PFSK-1 (cell line): Measurements from ENCODE around the gene TADA2B.

Experiments
- FOXP2 ChIP-seq: optimal IDR thresholded peaks from 2 replicates; pipeline ENCODE3; 2011; ENCODE audit warnings: borderline replicate concordance, control low read depth, inconsistent platforms; ENCODE audit not compliant: insufficient read depth; ENCODE audit errors: extremely low read length, extremely low read depth
- POLR2AphosphoS5 ChIP-seq: IDR thresholded peaks from 2 replicates; pipeline ENCODE4 v1.6.1; 2012; ENCODE audit warnings: low read depth, mild to moderate bottlenecking, control low read depth, low read length, moderate library complexity
- SIN3A ChIP-seq: IDR thresholded peaks from 2 replicates; pipeline ENCODE4 v1.6.1; 2012; ENCODE audit warnings: mild to moderate bottlenecking, low read length, moderate library complexity, borderline replicate concordance; ENCODE audit not compliant: insufficient read depth
- TAF1 ChIP-seq: IDR thresholded peaks from 2 replicates; pipeline ENCODE4 v1.6.1; 2012; ENCODE audit warnings: low read length, control low read depth, borderline replicate concordance; ENCODE audit not compliant: insufficient read depth
- TF ChIP-seq, protein P1 (sequence below), 2 experiments: IDR thresholded peaks; 2 replicates each; pipeline versions ENCODE4 v1.6.1 to v1.8.0; 2011 to 2012; ENCODE audit warnings: low read depth in 2 of 2, low read length in 2 of 2, control low read depth in 1 of 2, inconsistent platforms in 1 of 2, mild to moderate bottlenecking in 1 of 2, moderate library complexity in 1 of 2; ENCODE audit not compliant: insufficient read depth in 1 of 2

DNA sequence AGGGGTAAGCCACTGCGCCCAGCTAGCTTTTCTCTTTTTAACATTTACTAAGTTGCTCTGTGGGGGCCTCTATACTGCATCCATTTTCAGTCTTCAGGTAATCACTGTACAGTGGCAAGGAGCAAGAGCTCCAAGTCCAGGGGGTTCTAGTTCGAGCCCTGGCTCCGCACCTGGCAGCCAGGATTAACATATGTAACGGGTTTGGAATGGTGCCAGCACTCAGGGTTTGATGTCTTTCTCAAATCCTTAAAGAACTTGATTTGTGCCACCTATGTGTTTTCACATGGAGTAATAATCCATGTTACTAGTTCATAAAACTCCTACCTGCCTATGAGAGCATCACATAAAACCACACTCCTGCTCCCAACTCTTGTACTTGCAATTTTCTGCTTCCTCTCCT lies 20.2 kb downstream of the TADA2B start:
- no peak for TF ChIP-seq POLR2AphosphoS5
- TF ChIP-seq, protein P1, sequence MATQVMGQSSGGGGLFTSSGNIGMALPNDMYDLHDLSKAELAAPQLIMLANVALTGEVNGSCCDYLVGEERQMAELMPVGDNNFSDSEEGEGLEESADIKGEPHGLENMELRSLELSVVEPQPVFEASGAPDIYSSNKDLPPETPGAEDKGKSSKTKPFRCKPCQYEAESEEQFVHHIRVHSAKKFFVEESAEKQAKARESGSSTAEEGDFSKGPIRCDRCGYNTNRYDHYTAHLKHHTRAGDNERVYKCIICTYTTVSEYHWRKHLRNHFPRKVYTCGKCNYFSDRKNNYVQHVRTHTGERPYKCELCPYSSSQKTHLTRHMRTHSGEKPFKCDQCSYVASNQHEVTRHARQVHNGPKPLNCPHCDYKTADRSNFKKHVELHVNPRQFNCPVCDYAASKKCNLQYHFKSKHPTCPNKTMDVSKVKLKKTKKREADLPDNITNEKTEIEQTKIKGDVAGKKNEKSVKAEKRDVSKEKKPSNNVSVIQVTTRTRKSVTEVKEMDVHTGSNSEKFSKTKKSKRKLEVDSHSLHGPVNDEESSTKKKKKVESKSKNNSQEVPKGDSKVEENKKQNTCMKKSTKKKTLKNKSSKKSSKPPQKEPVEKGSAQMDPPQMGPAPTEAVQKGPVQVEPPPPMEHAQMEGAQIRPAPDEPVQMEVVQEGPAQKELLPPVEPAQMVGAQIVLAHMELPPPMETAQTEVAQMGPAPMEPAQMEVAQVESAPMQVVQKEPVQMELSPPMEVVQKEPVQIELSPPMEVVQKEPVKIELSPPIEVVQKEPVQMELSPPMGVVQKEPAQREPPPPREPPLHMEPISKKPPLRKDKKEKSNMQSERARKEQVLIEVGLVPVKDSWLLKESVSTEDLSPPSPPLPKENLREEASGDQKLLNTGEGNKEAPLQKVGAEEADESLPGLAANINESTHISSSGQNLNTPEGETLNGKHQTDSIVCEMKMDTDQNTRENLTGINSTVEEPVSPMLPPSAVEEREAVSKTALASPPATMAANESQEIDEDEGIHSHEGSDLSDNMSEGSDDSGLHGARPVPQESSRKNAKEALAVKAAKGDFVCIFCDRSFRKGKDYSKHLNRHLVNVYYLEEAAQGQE (IDR thresholded peaks at IDR 0.05; ENCODE audit: insufficient read depth in 1 of 2, low read depth in 2 of 2, low read length in 2 of 2) = no peak
- TF ChIP-seq TAF1 = no peak
- no peak for TF ChIP-seq SIN3A
- TF ChIP-seq FOXP2 = no peak
